Activated CD4-positive, alpha-beta memory T cell treated with anti-CD3 and anti-CD28 coated beads, Interleukin-2, amount 10 ng/mL, durations not matched to agents 7 days and 5 days (primary cell): Measurements from ENCODE around the gene CD2. TPM values are rescaled to one million over a fixed set of nuclear protein-coding genes. Genes with fewer than 3 reads are reported as not detected.

Experiments used
- CTCF ChIA-PET: fragments of 350-600 bp; sonication (Branson Sonifier 250); formaldehyde crosslinking; loops from one replicate; lab custom pipeline; 2021; ENCODE audit warnings: antibody characterized with exemption, inconsistent platforms; lab: Charles Lee
- POLR2A ChIA-PET: fragments of 350-600 bp; sonication (Branson Sonifier 250); formaldehyde crosslinking; loops from one replicate; lab custom pipeline; 2021; ENCODE audit warnings: antibody characterized with exemption; lab: Charles Lee
- DNase-seq: peaks from one replicate; pipeline ENCODE4 v3.0.0-alpha.2; 2020
- H3K27ac Mint-ChIP-seq: one replicate; pipeline ENCODE4 v1.8.0; 2021; ENCODE audit warnings: mild to moderate bottlenecking, mixed read lengths
- H3K27me3 Mint-ChIP-seq: one replicate; pipeline ENCODE4 v1.8.0; 2021; ENCODE audit warnings: mixed read lengths
- H3K36me3 Mint-ChIP-seq: one replicate; pipeline ENCODE4 v1.8.0; 2021; ENCODE audit warnings: low read depth, mixed read lengths
- H3K4me1 Mint-ChIP-seq: one replicate; pipeline ENCODE4 v1.8.0; 2021; ENCODE audit warnings: mixed read lengths
- H3K4me3 Mint-ChIP-seq: one replicate; pipeline ENCODE4 v1.8.0; 2021; ENCODE audit warnings: mild to moderate bottlenecking, mixed read lengths
- H3K9me3 Mint-ChIP-seq: one replicate; pipeline ENCODE4 v1.8.0; 2021; ENCODE audit warnings: mixed read lengths
- total RNA-seq, 2 experiments: library from RNA; stranded (reverse); gene quantifications; one replicate each; pipeline ENCODE4 v1.2.3, GENCODE V29; 2021

The CD2 gene
- total RNA-seq, 2 experiments from 2014 or later: 329 to 340 TPM

DNA sequence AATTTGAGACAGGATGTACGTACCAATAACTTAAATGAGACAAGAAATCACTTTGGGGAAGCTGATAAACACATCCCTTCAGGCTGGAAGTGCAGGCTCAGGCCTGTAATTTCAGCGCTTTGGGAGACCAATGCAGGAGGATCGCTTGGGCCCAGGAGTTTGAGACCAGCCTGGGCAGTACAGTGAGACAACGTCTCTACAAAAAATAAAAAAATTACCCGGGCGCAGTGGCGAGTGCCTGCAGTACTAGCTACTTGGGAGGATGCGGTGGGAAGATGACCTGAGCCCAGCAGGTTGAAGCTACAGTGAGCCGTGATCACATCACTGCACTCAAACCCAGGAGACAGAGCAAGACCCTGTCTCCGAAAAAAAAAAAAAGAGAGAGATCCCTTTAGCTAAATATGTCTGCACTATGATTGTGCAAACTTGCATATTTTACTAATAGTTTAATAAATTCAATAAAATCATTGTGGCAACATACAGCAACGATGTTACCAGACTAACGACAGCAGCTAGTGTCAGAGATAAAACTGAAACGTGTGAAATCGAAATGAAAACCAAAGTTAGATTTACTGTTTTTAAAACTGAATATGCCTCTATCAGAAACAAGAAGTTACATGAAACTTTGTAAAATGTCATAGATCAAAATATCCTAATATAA, 54.7 kb downstream of the CD2 start:
- ChIA-PET POLR2A (interaction anchor here (0.9 to 28.6 kb wide), 10 partner anchors 9 to 250 kb away, joined by 3 to 1051 read pairs (median 16); partner anchors contain the start of genes CD2 and TTF2), CTCF (interaction anchor here (0.6 to 8.1 kb wide), 6 partner anchors 9 to 251 kb away, joined by 3 to 139 read pairs (median 6); partner anchors contain the start of gene TTF2)
- peak; percentile 69 for DNase-seq
- Mint-ChIP-seq H3K4me3 (peak overlapping the region; percentile 79), H3K27ac (peak overlapping the region; percentile 95), H3K27me3 (no peaks in the 10 kb centered on the region), H3K36me3 (peaks cover 32% of the 10 kb centered on the region), H3K4me1 (peaks cover 82% of the 10 kb centered on the region), H3K9me3 (peaks cover 24% of the 10 kb centered on the region)

DNA sequence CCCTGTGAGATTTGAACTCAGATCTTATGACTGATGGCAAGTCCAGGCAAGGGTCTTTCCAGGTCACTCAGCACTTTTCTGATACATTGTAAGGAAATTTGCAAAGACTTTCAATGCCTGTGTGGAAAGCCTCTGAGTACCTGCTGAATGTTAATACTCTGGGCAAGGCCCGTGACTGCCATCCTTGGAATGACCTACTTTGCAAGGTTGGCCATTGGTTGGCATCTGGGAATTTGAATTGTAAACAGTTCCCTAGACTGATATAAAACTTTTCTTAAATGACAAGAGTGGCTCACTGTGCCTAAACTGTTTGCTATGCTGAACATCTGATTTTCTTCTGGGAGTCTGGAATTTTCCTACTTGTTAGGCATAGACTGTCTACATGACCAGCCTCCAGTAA, 57.1 kb downstream of the CD2 start:
- ChIA-PET POLR2A (interaction anchor here (1.3 to 28.6 kb wide), 4 partner anchors 16 to 74 kb away, joined by 4 to 1051 read pairs (median 12); no protein-coding TSS in a partner anchor), CTCF (interaction anchor here (5.5 to 8.1 kb wide), 2 partner anchors 45 to 73 kb away, joined by 37 to 139 read pairs; no protein-coding TSS in a partner anchor)
- Mint-ChIP-seq H3K4me3 (no peak overlapping the region), H3K9me3 (peaks cover 26% of the 10 kb centered on the region), H3K27ac (peak overlapping the region; percentile 65), H3K27me3 (no peaks in the 10 kb centered on the region), H3K36me3 (peaks cover 44% of the 10 kb centered on the region), H3K4me1 (peaks cover 82% of the 10 kb centered on the region)
- DNase-seq: no peak

DNA sequence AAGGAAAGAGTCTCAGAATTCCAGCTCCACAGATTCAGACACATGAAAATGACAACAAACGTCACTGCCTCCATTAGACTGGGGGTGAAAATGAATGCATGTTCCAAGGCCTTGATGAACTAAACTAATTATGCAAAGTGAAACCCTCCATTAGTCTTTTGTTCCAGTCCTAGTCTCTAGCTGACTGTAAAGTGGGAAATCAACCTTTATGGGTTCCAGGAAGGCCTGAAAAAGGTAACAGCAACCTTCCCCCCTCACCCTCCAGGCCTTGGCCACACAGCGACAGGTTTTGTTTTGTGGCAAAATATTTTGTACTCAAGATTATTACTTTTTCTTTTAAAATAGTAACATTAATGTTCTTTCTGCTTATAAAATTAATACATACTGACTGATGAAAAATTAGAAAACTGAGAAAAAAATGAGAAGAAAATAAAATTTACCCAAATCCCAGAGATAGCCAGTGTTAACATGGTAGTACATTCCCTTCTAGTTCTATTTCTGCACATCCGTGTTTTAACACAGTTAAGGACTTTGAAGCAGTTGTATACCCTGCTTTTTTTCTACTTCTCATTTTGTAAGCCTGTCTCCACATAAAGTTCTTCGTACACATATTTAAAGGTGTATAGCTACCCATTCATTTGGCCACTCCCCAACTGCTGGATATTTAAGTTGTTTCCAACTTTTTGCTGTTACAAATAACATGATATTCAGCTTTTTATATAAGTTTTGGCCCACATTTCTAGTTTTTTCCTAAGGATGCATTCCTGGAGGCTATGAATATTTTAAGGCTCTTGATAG, 60.9 kb downstream of the CD2 start:
- no peak for DNase-seq
- H3K36me3 Mint-ChIP-seq: peaks cover 44% of the 10 kb centered on the region
- H3K27me3 Mint-ChIP-seq: no peaks in the 10 kb centered on the region
- H3K27ac Mint-ChIP-seq: peak overlapping the region; percentile 75
- POLR2A ChIA-PET: interaction anchor here (0.9 to 8.3 kb wide), 12 partner anchors 9 to 247 kb away, joined by 3 to 250 read pairs (median 22); partner anchors contain the start of genes CD2 and TTF2
- H3K4me1 Mint-ChIP-seq: peaks cover 83% of the 10 kb centered on the region
- CTCF ChIA-PET: interaction anchor here (0.9 to 6.4 kb wide), 12 partner anchors 9 to 245 kb away, joined by 3 to 134 read pairs (median 8); partner anchors contain the start of gene TTF2
- H3K4me3 Mint-ChIP-seq: peak overlapping the region; percentile 46
- peaks cover 26% of the 10 kb centered on the region for H3K9me3 Mint-ChIP-seq

DNA sequence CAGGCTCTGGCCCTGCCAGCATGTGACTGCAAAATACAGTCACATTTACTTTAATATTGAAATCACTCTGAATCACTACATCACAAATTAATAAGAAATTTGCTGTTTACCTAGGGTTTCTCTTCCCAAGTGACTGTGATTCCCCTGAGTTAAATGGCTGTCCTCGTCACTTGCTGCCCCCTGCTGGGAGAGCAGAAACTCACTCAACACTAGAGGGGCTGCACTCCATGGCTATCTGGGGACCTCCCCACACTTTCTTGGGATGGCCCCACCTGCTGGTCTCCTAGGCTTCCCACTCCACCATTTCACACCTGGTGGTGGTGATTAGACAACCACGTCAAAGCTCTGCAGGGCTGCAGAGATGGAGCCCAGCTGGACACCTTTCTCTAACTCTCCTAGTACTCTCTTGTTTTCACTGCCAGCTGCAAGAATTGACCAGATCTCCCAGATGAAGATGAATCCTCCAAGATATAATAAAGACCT, 63.4 kb downstream of the CD2 start:
- CTCF ChIA-PET: interaction anchor here (0.7 to 6.4 kb wide), 22 partner anchors 8 to 242 kb away, joined by 3 to 134 read pairs (median 6); partner anchors contain the start of genes CD2 and TTF2
- Mint-ChIP-seq H3K27ac (peak overlapping the region; percentile 53), H3K4me3 (no peak overlapping the region), H3K36me3 (peaks cover 25% of the 10 kb centered on the region), H3K9me3 (peaks cover 14% of the 10 kb centered on the region), H3K27me3 (no peaks in the 10 kb centered on the region), H3K4me1 (peaks cover 63% of the 10 kb centered on the region)
- POLR2A ChIA-PET: interaction anchor here (0.7 to 8.3 kb wide), 11 partner anchors 9 to 245 kb away, joined by 3 to 250 read pairs (median 5); partner anchors contain the start of genes CD2 and TTF2
- peak; percentile 78 for DNase-seq

Other genes starting within 250 kb of the CD2 start
- 10 to 100 TPM; 55.2 to 59.7 TPM for gene CD58, start 183.4 kb upstream of the CD2 start, total RNA-seq
- under 1 TPM; 0.48 to 0.58 TPM for gene IGSF3, start 86.7 kb upstream of the CD2 start, total RNA-seq
- 1 to 10 TPM; 1.8 to 2.8 TPM for gene PTGFRN, start 155.5 kb downstream of the CD2 start, total RNA-seq
- gene CD101, start 247.3 kb downstream of the CD2 start, total RNA-seq: 1 to 10 TPM; 2.9 to 3.6 TPM